Stomach smooth muscle (tissue), 2 donors: Measurements from ENCODE around the gene B4GALT7.
"Not testable (repeated sequence)": the region's sequence is repeated elsewhere in the genome, so short reads cannot be mapped to it uniquely, and the experiment has no call there.

Experiments used
- H3K27ac ChIP-seq: one replicate; pipeline ENCODE4 v1.7.0; 2013; ENCODE audit warnings: mild to moderate bottlenecking, low read length, inconsistent platforms
- H3K27me3 ChIP-seq, 2 donors: one replicate each; pipeline ENCODE4 v1.7.0; 2013; ENCODE audit warnings: low read length in 2 of 2; ENCODE audit not compliant: insufficient read depth in 2 of 2, control insufficient read depth in 1 of 2
- H3K36me3 ChIP-seq, 2 donors: one replicate each; pipeline ENCODE4 v1.7.0; 2013; ENCODE audit warnings: low read length in 2 of 2; ENCODE audit not compliant: control insufficient read depth in 2 of 2, insufficient read depth in 2 of 2
- H3K4me1 ChIP-seq: one replicate; pipeline ENCODE4 v1.7.0; 2013; ENCODE audit warnings: low read length; ENCODE audit not compliant: control insufficient read depth, insufficient read depth
- H3K4me3 ChIP-seq, 2 donors: one replicate each; pipeline ENCODE4 v1.7.0; 2013; ENCODE audit warnings: low read length in 2 of 2
- H3K9ac ChIP-seq, 2 donors: one replicate each; pipeline ENCODE4 v1.7.0; 2013; ENCODE audit warnings: low read length in 2 of 2, mild to moderate bottlenecking in 1 of 2
- H3K9me3 ChIP-seq, 2 donors: one replicate each; pipeline ENCODE4 v1.7.0; 2013; ENCODE audit warnings: low read length in 2 of 2; ENCODE audit not compliant: control insufficient read depth in 2 of 2
- donor health status: healthy.
- donor health status: Pancreatic carcinoma.

The B4GALT7 gene

GRCh38 chr5:177651235-177651634 lies 51.3 kb downstream of the B4GALT7 start:
- H3K9me3 ChIP-seq, H3K27ac ChIP-seq, H3K36me3 ChIP-seq, H3K4me1 ChIP-seq, H3K9ac ChIP-seq, H3K4me3 ChIP-seq, H3K27me3 ChIP-seq: not testable (repeated sequence)

GRCh38 chr5:177657846-177658245 lies 57.9 kb downstream of the B4GALT7 start:
- H3K4me1 ChIP-seq, H3K27me3 ChIP-seq, H3K4me3 ChIP-seq, H3K9me3 ChIP-seq, H3K9ac ChIP-seq, H3K36me3 ChIP-seq, H3K27ac ChIP-seq: not testable (repeated sequence)

GRCh38 chr5:177658542-177658941 lies 58.6 kb downstream of the B4GALT7 start:
- not testable (repeated sequence) for H3K27me3 ChIP-seq, H3K9ac ChIP-seq, H3K4me1 ChIP-seq, H3K27ac ChIP-seq, H3K9me3 ChIP-seq, H3K4me3 ChIP-seq, H3K36me3 ChIP-seq
